ENCODE measurements around the gene UBL5. TPM values are rescaled to one million over a fixed set of nuclear protein-coding genes. Genes with fewer than 3 reads are reported as not detected.

Gene UBL5
- total and polyA plus RNA-seq, 10 of the 15 experiments (the other 5 are each of a cell fraction or from before 2014, with no cell fraction given) = 297 to 897 (median 711) TPM

DNA sequence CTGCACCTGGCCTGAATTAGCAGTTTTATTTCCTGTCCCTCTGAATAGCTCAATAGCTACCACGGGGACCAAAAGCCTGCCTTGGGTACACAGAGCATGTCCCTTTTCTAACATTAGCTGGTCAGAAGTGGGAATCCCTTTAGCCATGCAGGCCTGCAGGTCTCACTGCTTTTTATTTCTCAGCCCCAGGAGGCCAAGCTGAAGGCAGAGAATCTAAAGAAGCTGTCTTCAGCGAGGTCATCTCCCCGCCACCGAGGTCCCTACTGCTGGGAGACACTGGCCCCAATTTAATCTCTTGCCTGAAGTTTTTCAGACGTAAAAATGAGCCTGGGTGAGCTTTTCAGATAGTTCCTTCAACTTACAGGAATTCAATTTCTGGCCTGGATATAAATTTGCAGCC is 48.1 kb downstream of the UBL5 start:
- no peak for FAIRE-seq
- no peak overlapping the region for H3K4me3 ChIP-seq
- H3K27me3 ChIP-seq (replicated peaks in 1 of 2; ENCODE audit: control insufficient read depth in 2 of 2, insufficient read depth in 2 of 2, low read length in 1 of 2) = no peaks in the 10 kb centered on the region; a peak in 1 of 4 replicates
- ChIA-PET RAD21 (ENCODE audit: unreplicated experiment) (interaction anchor here (0.6 kb wide), 1 partner anchor 74 kb away, joined by 3 read pairs; no protein-coding TSS in a partner anchor), POLR2A (no interaction called here), CTCF (no interaction called here), SMC1A (ENCODE audit: uncharacterized antibody, unreplicated experiment) (no interaction called here)
- ATAC-seq = no peak
- no TSS peak for BruUV-seq (replicated peaks)
- TF ChIP-seq BCLAF1 (IDR thresholded peaks at IDR 0.05) (no peak), RFX5 (IDR thresholded peaks at IDR 0.05; ENCODE audit: low read depth, low read length) (no peak), MYC (IDR thresholded peaks at IDR 0.05; ENCODE audit: insufficient read depth, insufficient read length, insufficient replicate concordance, low read length, severe bottlenecking) (no peak), HCFC1 (IDR thresholded peaks at IDR 0.05; ENCODE audit: low read length) (no peak)
- no peak for DNase-seq (ENCODE audit: low read depth, low spot score)
- no peak overlapping the region for H3K27ac ChIP-seq (ENCODE audit: control insufficient read depth, insufficient read depth)
- H3K4me1 ChIP-seq (ENCODE audit: control insufficient read depth, insufficient read depth, low read length) = peaks cover 3% of the 10 kb centered on the region; the same call in 1 of the 2 replicates
- no peaks in the 10 kb centered on the region for H3K9me3 ChIP-seq (replicated peaks; ENCODE audit: control insufficient read depth, insufficient read depth, low read length)
- in situ Hi-C loops (cut with MboI) = no loop called here
- H3K4me2 ChIP-seq (ENCODE audit: control insufficient read depth, insufficient read depth) = no peak overlapping the region
- H4K20me1 ChIP-seq (ENCODE audit: control insufficient read depth, insufficient read depth) = no peaks in the 10 kb centered on the region
- WGBS (ENCODE audit: insufficient coverage, insufficient replicate concordance, low lambda C conversion rate, missing lambda C conversion rate) = 17% methylated on average over 5 of the region's 5 CpGs
- H3K79me2 ChIP-seq (ENCODE audit: control insufficient read depth, insufficient read depth, low read length) = no peaks in the 10 kb centered on the region
- H3K9ac ChIP-seq (ENCODE audit: control insufficient read depth, insufficient read depth, low read length) = no peak overlapping the region
- intact Hi-C loops (cut with micrococcal nuclease; ENCODE audit: unreplicated experiment) = no loop called here
- H3K36me3 ChIP-seq (ENCODE audit: control insufficient read depth in 2 of 2, insufficient read depth in 2 of 2, low read length in 1 of 2) = no peaks in the 10 kb centered on the region
- H2AFZ ChIP-seq (ENCODE audit: control insufficient read depth, low read depth, low read length) = no peak overlapping the region

Measured in GM12878 (cell line).